Heart left ventricle (tissue), 16 donors: ENCODE data around the gene ZNF230. TPM values are rescaled to one million over a fixed set of nuclear protein-coding genes. Genes with fewer than 3 reads are reported as not detected.

Experiments used
- ATAC-seq, 4 donors: fragments of 200-7000 bp; cut with Tn5 transposase; one replicate each; pipeline ENCODE4 v1.9.1; 2020 to 2022; ENCODE audit warnings: moderate library complexity in 4 of 4, mild to moderate bottlenecking in 3 of 4, moderate number of reproducible peaks in 1 of 4
- DNase-seq, 5 donors: peaks; one replicate each; pipeline ENCODE4 v3.0.0-alpha.2; 2020
- H3K27ac ChIP-seq, 12 donors: fragments of 200-600 bp; sonication (generic) in 4 of 12; one replicate each; pipeline versions ENCODE4 v1.5.0 to v1.8.0; 2016 to 2022; ENCODE audit warnings: mild to moderate bottlenecking in 2 of 12
- H3K27me3 ChIP-seq, 9 donors: fragments of 200-600 bp; sonication (generic) in 2 of 9; one replicate each; pipeline versions ENCODE4 v1.5.1 to v1.8.0; 2016 to 2022; ENCODE audit warnings: mild to moderate bottlenecking in 3 of 9
- H3K36me3 ChIP-seq, 9 donors: fragments of 200-600 bp; sonication (generic) in 2 of 9; one replicate each; pipeline versions ENCODE4 v1.5.0 to v1.8.0; 2018 to 2022; ENCODE audit warnings: mild to moderate bottlenecking in 2 of 9
- H3K4me1 ChIP-seq, 12 donors: fragments of 200-600 bp; sonication (generic) in 4 of 12; one replicate each; pipeline versions ENCODE4 v1.5.0 to v1.8.0; 2016 to 2022; ENCODE audit warnings: mild to moderate bottlenecking in 3 of 12
- H3K4me3 ChIP-seq, 12 donors: fragments of 200-600 bp; sonication (generic) in 4 of 12; one replicate each; pipeline versions ENCODE4 v1.5.0 to v1.8.0; 2017 to 2022; ENCODE audit warnings: mild to moderate bottlenecking in 9 of 12, moderate library complexity in 4 of 12
- H3K9me3 ChIP-seq, 12 donors: fragments of 200-600 bp; sonication (generic) in 4 of 12; one replicate each; pipeline versions ENCODE4 v1.5.0 to v1.8.0; 2016 to 2022; ENCODE audit warnings: mild to moderate bottlenecking in 1 of 12
- CTCF ChIP-seq, 12 donors: fragments of 200-600 bp; sonication (generic) in 4 of 12; IDR thresholded peaks; one replicate each; pipeline versions ENCODE4 v1.5.0 to v1.8.0; 2018 to 2022; ENCODE audit warnings: antibody characterized with exemption in 12 of 12, mild to moderate bottlenecking in 5 of 12
- POLR2A ChIP-seq, 2 donors: fragments of 450-650 bp; IDR thresholded peaks; one replicate each; pipeline ENCODE4 v1.6.1; 2017; ENCODE audit warnings: antibody characterized with exemption in 2 of 2, mild to moderate bottlenecking in 2 of 2, moderate library complexity in 2 of 2
- WGBS, 4 donors: extraction: QIAGEN DNeasy Blood & Tissue Kit in 2 of 4; methylation state at CpG; one replicate each; pipeline versions ENCODE4 v1.1.5 to v1.1.7; 2013 to 2018; 5-methylcytosine and 5-hydroxymethylcytosine counted together
- intact Hi-C, 10 donors: fragments of 100-400 bp; cut with DNase I; formaldehyde crosslinking; loops; one replicate each; pipeline versions ENCODE4 v1.11.1 to v1.14.2; 2022
- polyA plus RNA-seq, 2 donors: library from polyadenylated mRNA; stranded (reverse); fragments of 200-250 nt; gene quantifications; one replicate each; pipeline ENCODE4 v1.2.3, GENCODE V29; 2013
- total RNA-seq, 9 donors: library from RNA; depleted of rRNA in 2 of 9; stranded (reverse); fragments of >200 nt in 2 of 9; fragmentation: NEBNext Ultra II Directional in 3 of 9; extraction: Animal tissue kit (Norgen Biotek cat#: 25700) in 3 of 9; gene quantifications; one replicate each; pipeline versions ENCODE4 v1.1.0 to v1.2.4, GENCODE V29; 2016 to 2023
- donor health status: ischemic (EF 13 %, LVEDD 7.1; RV severe dilation, severe dysfunction).
- donor health status: healthy with polysubstance abuse.
- donor health status: DM: no; HTN: yes; CAD: no.
- donor health status: DM: no; HTN: no; CAD: no.
- donor health status: ischemic (EF 25% LVEDD 6.9; RV normal size, moderate dysfunction).
- donor health status: ischemic (EF 25% LVEDD 5.7; RV mildly dilated, moderate dysfunction).
- donor health status: healthy.
- donor health status: DM: yes; HTN: yes; CAD: no.
- donor health status: ischemic (EF 35%, LVEDD 5.7; RV mildly dilated, moderate dysfunction).
- donor health status: nonischemic (EF 11% LVEDD 7.7; RV severe dilation, severe dysfunction).
- donor health status: DM: yes; HTN: yes; CAD: no.
- donor health status: PGD.
- donor health status: ischemic (EF 29% LVEDD 5.4; RV normal size, mild dysfunction).
- donor health status: nonischemic (EF 23%, LVEDD 6.1; RV moderate dilation, normal function).

The ZNF230 gene
- total and polyA plus RNA-seq, 11 donors: 1.7 to 4.3 (median 1.9) TPM

GRCh38 chr19:44050740-44051649 lies 48.2 kb downstream of the ZNF230 start:
- Histone ChIP-seq H3K4me1 (peaks cover 0 to 21% (median 13%) of the 10 kb centered on the region in 12 donors), H3K4me3 (peak overlapping the region; percentile 64 to 85 (median 74)), H3K27me3 (peaks cover 0 to 31% (median 5%) of the 10 kb centered on the region in 9 donors), H3K36me3 (peaks cover 0 to 11% (median 6%) of the 10 kb centered on the region in 9 donors), H3K9me3 (peaks cover 0 to 12% (median 0%) of the 10 kb centered on the region in 12 donors), H3K27ac (peak overlapping the region in 7 of 12 donors; percentile 8 to 79 (median 70))
- intact Hi-C loops: loop anchor here in 4 of 10 donors (1.0 to 10.0 kb wide), 5 partner anchors 43 to 66 kb away; partner anchors contain the start of genes ZNF230 (in 2 of the 4), ZNF155 (in 1 of the 4), ZNF224 (in 1 of the 4) and ZNF225 (in 1 of the 4)
- DNase-seq (no peak), ATAC-seq (peak in 2 of 4 donors; percentile 6 to 28)
- WGBS, 4 donors: 6 to 15% (median 10%) methylated on average over 21 of the region's 21 CpGs
- TF ChIP-seq CTCF (IDR thresholded peaks at IDR 0.05) (no peak), POLR2A (IDR thresholded peaks at IDR 0.05) (no peak)

- Histone ChIP-seq H3K4me3 (peak within 1 kb of the TSS; percentile 64 to 85 (median 74)), H3K9me3 (peaks cover 0 to 12% (median 0%) of the 10 kb centered on the region in 12 donors), H3K27ac (peak within 1 kb of the TSS; percentile 27 to 79 (median 66)), H3K36me3 (peaks cover 0 to 19% (median 10%) of the 10 kb centered on the region in 9 donors), H3K27me3 (peaks cover 0 to 27% (median 5%) of the 10 kb centered on the region in 9 donors), H3K4me1 (peaks cover 0 to 21% (median 13%) of the 10 kb centered on the region in 12 donors)
- 1% methylated on average over 32 to 38 of the region's 38 CpGs for WGBS, 4 donors
- intact Hi-C loops: loop anchor here in 5 of 10 donors (1.0 to 10.0 kb wide), 7 partner anchors 42 to 101 kb away; partner anchors contain the start of genes ZNF224 (in 2 of the 5), ZNF230 (in 2 of the 5), ZNF155 (in 1 of the 5) and ZNF221 (in 1 of the 5)
- ATAC-seq: peak; percentile 100
- TF ChIP-seq CTCF (IDR thresholded peaks at IDR 0.05): no peak
- no peak for TF ChIP-seq POLR2A (IDR thresholded peaks at IDR 0.05)
- peak; percentile 94 to 97 (median 97) for DNase-seq
Measured at GRCh38 chr19:44051650-44052402, 49.1 kb downstream of the ZNF230 start, which contains the start of gene ZNF223. TSS of gene ZNF223 (plus strand) at chr19:44052036. CDS start at chr19:44055177, 3,141 bp downstream.

- Histone ChIP-seq H3K27ac (no peak overlapping the region), H3K4me1 (peaks cover 0 to 19% (median 13%) of the 10 kb centered on the region in 12 donors), H3K4me3 (no peak overlapping the region), H3K9me3 (peaks cover 0 to 17% (median 0%) of the 10 kb centered on the region in 12 donors), H3K36me3 (peaks cover 0 to 58% (median 46%) of the 10 kb centered on the region in 9 donors), H3K27me3 (peaks cover 0 to 3% (median 0%) of the 10 kb centered on the region in 9 donors)
- 93 to 95% (median 94%) methylated on average over 5 of the region's 5 CpGs for WGBS, 4 donors
- TF ChIP-seq CTCF (IDR thresholded peaks at IDR 0.05) (no peak), POLR2A (IDR thresholded peaks at IDR 0.05) (no peak)
- no peak for DNase-seq
- intact Hi-C loops: loop anchor here in 1 of 10 donors (10.0 kb wide), 1 partner anchor 51 kb away; the partner anchor contains the start of gene ZNF230
- no peak for ATAC-seq
Measured at GRCh38 chr19:44055870-44056269, 53.1 kb downstream of the ZNF230 start.
